HepG2 (cell line): Measurements from ENCODE around the gene SLC9A8. TPM values are rescaled to one million over a fixed set of nuclear protein-coding genes. Genes with fewer than 3 reads are reported as not detected.
A peak's percentile ranks its signal among the peaks of the same experiment; 100 is the strongest.

Experiments used
- HNF4A ChIP-seq: sonication (generic); formaldehyde crosslinking; IDR thresholded peaks from 2 replicates; pipeline ENCODE4 v1.4.0; 2020; ENCODE audit warnings: missing genetic modification reagents
- KAT7 ChIP-seq: IDR thresholded peaks from 2 replicates; pipeline ENCODE4 v1.6.1; 2018; ENCODE audit warnings: borderline replicate concordance, missing compliant biosample characterization
- MIER3 ChIP-seq: IDR thresholded peaks from 2 replicates; pipeline ENCODE4 v1.6.1; 2016; ENCODE audit warnings: missing compliant biosample characterization, borderline replicate concordance
- NFKB2 ChIP-seq: sonication (generic); formaldehyde crosslinking; IDR thresholded peaks from 2 replicates; pipeline ENCODE4 v1.4.0; 2020; ENCODE audit warnings: missing genetic modification reagents, borderline replicate concordance
- NR2F6 ChIP-seq, 2 experiments: IDR thresholded peaks; 2 replicates each; pipeline ENCODE4 v1.6.1; 2016; ENCODE audit warnings: antibody characterized with exemption in 1 of 2, mild to moderate bottlenecking in 1 of 2
- RAD51 ChIP-seq: fragments of 450-650 bp; IDR thresholded peaks from 2 replicates; pipeline ENCODE4 v1.6.1; 2016; ENCODE audit warnings: borderline replicate concordance
- SOX6 ChIP-seq, 2 experiments: fragments of 450-650 bp in 1 of 2; sonication (generic) in 1 of 2; formaldehyde crosslinking in 1 of 2; IDR thresholded peaks; 2 replicates each; pipeline versions ENCODE4 v1.4.0 to v1.6.1; 2017 to 2020; ENCODE audit warnings: antibody characterized with exemption in 1 of 2, mild to moderate bottlenecking in 1 of 2, missing genetic modification reagents in 1 of 2
- TEAD2 ChIP-seq: sonication (generic); formaldehyde crosslinking; IDR thresholded peaks from 2 replicates; pipeline ENCODE4 v1.9.0; 2021; ENCODE audit warnings: missing genetic modification reagents
- ZNF251 ChIP-seq: sonication (generic); formaldehyde crosslinking; IDR thresholded peaks from 2 replicates; pipeline ENCODE4 v1.9.0; 2021; ENCODE audit warnings: mild to moderate bottlenecking, missing genetic modification reagents
- ZNF543 ChIP-seq: sonication (generic); formaldehyde crosslinking; IDR thresholded peaks from 2 replicates; pipeline ENCODE4 v1.4.0; 2020; ENCODE audit warnings: mild to moderate bottlenecking, missing genetic modification reagents
- polyA plus RNA-seq, 8 experiments: library from polyadenylated mRNA; depleted of rRNA in 3 of 8; stranded (reverse) in 7 of 8; unstranded in 1 of 8; fragments of >200 nt; fragmentation: Illumina TruSeq in 4 of 8; extraction: Trizol in 4 of 8; gene quantifications; 2 replicates each; pipeline versions ENCODE4 v1.2.1 to v1.2.3, GENCODE V29; 2011 to 2016; ENCODE audit warnings: low read depth in 4 of 8, missing spikeins in 1 of 8, mixed read lengths in 1 of 8; ENCODE audit not compliant: insufficient read depth in 1 of 8
- total RNA-seq, 5 experiments: library from RNA; depleted of rRNA; stranded (reverse); fragments of >200 nt; fragmentation: Illumina TruSeq; extraction: Trizol; gene quantifications; 2 replicates each; pipeline ENCODE4 v1.2.3, GENCODE V29; 2016; ENCODE audit warnings: low read depth in 1 of 5
- TF ChIP-seq, protein P1 (sequence below): sonication (generic); formaldehyde crosslinking; IDR thresholded peaks from 2 replicates; pipeline ENCODE4 v1.8.0; 2022; ENCODE audit warnings: low read depth, missing genetic modification reagents
- TF ChIP-seq, protein P2 (sequence below): sonication (generic); formaldehyde crosslinking; IDR thresholded peaks from 2 replicates; pipeline ENCODE4 v1.4.0; 2020; ENCODE audit warnings: missing genetic modification reagents, borderline replicate concordance
- TF ChIP-seq, protein P3 (sequence below): sonication (generic); formaldehyde crosslinking; IDR thresholded peaks from 2 replicates; pipeline ENCODE4 v1.5.0; 2020; ENCODE audit warnings: missing genetic modification reagents
- TF ChIP-seq, protein P4 (sequence below): sonication (generic); formaldehyde crosslinking; IDR thresholded peaks from 2 replicates; pipeline ENCODE4 v1.5.0; 2020; ENCODE audit warnings: mild to moderate bottlenecking, missing genetic modification reagents
- TF ChIP-seq, protein P5 (sequence below): sonication (generic); formaldehyde crosslinking; conservative IDR thresholded peaks from 2 replicates; pipeline ENCODE4 v1.5.0; 2020; ENCODE audit warnings: missing genetic modification reagents
- TF ChIP-seq, protein P6 (sequence below): sonication (generic); formaldehyde crosslinking; IDR thresholded peaks from 2 replicates; pipeline ENCODE4 v1.4.0; 2020; ENCODE audit warnings: missing genetic modification reagents

Gene SLC9A8
- total and polyA plus RNA-seq, 2 of the 13 experiments (the other 11 are each of a cell fraction or from before 2014, with no cell fraction given), result 4.1 to 7.4 TPM

DNA sequence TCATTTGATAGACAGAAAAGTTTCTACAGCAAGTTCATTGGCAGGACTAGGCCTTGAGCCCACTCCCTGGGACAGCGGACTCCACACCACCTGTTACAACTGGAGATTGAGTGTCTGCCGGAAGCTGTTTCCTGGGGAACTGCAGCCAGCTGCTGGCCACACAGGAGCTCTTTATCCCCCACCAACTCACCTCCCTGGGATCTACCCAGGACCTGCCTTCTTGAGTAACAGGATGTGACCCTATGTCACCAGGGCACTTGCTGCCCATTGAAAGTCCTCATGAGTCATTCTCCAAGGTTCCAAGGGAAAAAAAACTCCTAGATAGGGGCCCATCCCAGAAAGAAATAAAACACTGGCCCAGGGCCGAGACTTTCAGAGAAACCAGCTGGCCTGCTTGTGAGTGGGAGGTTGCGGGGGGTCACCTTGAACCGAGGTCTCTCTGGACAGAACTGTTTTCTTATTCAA, 37.4 kb upstream of the SLC9A8 start (continued):
- TF ChIP-seq KAT7 (peak; percentile 56; the same call in 1 of the 2 replicates), ZNF251 (CRISPR knock-in tag) (no peak), RAD51 (no peak), TEAD2 (CRISPR knock-in tag) (no peak), MIER3 (CRISPR knock-in tag) (0 out of 2 replicates have a peak, but pooled peaks have one; percentile 48), NR2F6 (IDR thresholded peaks at IDR 0.05) (peak; percentile 89), NR2F6 (CRISPR knock-in tag; IDR thresholded peaks at IDR 0.05) (peak; percentile 94), HNF4A (CRISPR knock-in tag) (peak; percentile 61), SOX6 (IDR thresholded peaks at IDR 0.05) (no peak), SOX6 (CRISPR knock-in tag; IDR thresholded peaks at IDR 0.05) (peak; percentile 90), ZNF543 (no peak), NFKB2 (CRISPR knock-in tag) (no peak; the same call in 1 of the 2 replicates)
- TF ChIP-seq, protein P1, sequence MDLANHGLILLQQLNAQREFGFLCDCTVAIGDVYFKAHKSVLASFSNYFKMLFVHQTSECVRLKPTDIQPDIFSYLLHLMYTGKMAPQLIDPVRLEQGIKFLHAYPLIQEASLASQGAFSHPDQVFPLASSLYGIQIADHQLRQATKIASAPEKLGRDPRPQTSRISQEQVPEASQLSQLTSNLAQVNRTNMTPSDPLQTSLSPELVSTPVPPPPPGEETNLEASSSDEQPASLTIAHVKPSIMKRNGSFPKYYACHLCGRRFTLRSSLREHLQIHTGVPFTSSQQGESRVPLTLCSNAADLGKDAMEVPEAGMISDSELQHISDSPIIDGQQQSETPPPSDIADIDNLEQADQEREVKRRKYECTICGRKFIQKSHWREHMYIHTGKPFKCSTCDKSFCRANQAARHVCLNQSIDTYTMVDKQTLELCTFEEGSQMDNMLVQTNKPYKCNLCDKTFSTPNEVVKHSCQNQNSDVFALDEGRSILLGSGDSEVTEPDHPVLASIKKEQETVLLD (CRISPR knock-in tag), result no peak
- TF ChIP-seq, protein P2, sequence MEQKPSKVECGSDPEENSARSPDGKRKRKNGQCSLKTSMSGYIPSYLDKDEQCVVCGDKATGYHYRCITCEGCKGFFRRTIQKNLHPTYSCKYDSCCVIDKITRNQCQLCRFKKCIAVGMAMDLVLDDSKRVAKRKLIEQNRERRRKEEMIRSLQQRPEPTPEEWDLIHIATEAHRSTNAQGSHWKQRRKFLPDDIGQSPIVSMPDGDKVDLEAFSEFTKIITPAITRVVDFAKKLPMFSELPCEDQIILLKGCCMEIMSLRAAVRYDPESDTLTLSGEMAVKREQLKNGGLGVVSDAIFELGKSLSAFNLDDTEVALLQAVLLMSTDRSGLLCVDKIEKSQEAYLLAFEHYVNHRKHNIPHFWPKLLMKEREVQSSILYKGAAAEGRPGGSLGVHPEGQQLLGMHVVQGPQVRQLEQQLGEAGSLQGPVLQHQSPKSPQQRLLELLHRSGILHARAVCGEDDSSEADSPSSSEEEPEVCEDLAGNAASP (CRISPR knock-in tag), result peak; percentile 90
- TF ChIP-seq, protein P3, sequence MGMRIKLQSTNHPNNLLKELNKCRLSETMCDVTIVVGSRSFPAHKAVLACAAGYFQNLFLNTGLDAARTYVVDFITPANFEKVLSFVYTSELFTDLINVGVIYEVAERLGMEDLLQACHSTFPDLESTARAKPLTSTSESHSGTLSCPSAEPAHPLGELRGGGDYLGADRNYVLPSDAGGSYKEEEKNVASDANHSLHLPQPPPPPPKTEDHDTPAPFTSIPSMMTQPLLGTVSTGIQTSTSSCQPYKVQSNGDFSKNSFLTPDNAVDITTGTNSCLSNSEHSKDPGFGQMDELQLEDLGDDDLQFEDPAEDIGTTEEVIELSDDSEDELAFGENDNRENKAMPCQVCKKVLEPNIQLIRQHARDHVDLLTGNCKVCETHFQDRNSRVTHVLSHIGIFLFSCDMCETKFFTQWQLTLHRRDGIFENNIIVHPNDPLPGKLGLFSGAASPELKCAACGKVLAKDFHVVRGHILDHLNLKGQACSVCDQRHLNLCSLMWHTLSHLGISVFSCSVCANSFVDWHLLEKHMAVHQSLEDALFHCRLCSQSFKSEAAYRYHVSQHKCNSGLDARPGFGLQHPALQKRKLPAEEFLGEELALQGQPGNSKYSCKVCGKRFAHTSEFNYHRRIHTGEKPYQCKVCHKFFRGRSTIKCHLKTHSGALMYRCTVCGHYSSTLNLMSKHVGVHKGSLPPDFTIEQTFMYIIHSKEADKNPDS (CRISPR knock-in tag), result 0 out of 2 replicates have a peak, but pooled peaks have one; percentile 72
- TF ChIP-seq, protein P4, sequence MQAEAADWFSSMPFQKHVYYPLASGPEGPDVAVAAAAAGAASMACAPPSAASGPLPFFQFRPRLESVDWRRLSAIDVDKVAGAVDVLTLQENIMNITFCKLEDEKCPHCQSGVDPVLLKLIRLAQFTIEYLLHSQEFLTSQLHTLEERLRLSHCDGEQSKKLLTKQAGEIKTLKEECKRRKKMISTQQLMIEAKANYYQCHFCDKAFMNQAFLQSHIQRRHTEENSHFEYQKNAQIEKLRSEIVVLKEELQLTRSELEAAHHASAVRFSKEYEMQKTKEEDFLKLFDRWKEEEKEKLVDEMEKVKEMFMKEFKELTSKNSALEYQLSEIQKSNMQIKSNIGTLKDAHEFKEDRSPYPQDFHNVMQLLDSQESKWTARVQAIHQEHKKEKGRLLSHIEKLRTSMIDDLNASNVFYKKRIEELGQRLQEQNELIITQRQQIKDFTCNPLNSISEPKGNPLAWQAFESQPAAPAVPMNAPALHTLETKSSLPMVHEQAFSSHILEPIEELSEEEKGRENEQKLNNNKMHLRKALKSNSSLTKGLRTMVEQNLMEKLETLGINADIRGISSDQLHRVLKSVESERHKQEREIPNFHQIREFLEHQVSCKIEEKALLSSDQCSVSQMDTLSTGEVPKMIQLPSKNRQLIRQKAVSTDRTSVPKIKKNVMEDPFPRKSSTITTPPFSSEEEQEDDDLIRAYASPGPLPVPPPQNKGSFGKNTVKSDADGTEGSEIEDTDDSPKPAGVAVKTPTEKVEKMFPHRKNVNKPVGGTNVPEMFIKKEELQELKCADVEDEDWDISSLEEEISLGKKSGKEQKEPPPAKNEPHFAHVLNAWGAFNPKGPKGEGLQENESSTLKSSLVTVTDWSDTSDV (CRISPR knock-in tag), result no peak
- TF ChIP-seq, protein P5, sequence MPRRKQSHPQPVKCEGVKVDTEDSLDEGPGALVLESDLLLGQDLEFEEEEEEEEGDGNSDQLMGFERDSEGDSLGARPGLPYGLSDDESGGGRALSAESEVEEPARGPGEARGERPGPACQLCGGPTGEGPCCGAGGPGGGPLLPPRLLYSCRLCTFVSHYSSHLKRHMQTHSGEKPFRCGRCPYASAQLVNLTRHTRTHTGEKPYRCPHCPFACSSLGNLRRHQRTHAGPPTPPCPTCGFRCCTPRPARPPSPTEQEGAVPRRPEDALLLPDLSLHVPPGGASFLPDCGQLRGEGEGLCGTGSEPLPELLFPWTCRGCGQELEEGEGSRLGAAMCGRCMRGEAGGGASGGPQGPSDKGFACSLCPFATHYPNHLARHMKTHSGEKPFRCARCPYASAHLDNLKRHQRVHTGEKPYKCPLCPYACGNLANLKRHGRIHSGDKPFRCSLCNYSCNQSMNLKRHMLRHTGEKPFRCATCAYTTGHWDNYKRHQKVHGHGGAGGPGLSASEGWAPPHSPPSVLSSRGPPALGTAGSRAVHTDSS (CRISPR knock-in tag), result no peak
- TF ChIP-seq, protein P6, sequence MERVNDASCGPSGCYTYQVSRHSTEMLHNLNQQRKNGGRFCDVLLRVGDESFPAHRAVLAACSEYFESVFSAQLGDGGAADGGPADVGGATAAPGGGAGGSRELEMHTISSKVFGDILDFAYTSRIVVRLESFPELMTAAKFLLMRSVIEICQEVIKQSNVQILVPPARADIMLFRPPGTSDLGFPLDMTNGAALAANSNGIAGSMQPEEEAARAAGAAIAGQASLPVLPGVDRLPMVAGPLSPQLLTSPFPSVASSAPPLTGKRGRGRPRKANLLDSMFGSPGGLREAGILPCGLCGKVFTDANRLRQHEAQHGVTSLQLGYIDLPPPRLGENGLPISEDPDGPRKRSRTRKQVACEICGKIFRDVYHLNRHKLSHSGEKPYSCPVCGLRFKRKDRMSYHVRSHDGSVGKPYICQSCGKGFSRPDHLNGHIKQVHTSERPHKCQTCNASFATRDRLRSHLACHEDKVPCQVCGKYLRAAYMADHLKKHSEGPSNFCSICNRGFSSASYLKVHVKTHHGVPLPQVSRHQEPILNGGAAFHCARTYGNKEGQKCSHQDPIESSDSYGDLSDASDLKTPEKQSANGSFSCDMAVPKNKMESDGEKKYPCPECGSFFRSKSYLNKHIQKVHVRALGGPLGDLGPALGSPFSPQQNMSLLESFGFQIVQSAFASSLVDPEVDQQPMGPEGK (CRISPR knock-in tag), result peak; percentile 52
